H54 (cell line): ENCODE measurements around the gene DZIP1L.
"Not testable (repeated sequence)": the region's sequence is repeated elsewhere in the genome, so short reads cannot be mapped to it uniquely, and the experiment has no call there.

Experiments used
- DNase-seq: peaks from one replicate; pipeline ENCODE4 v3.0.0; 2011; ENCODE audit warnings: low spot score, mixed read lengths; ENCODE audit not compliant: insufficient read length
- FAIRE-seq: peaks from 3 replicates; lab custom pipeline; 2011; peaks lifted over from hg19 to GRCh38; lab: Jason Lieb, UNC
- POLR2A ChIP-seq: IDR thresholded peaks from 2 replicates; pipeline ENCODE4 v1.6.1; 2011; ENCODE audit warnings: low read depth, mild to moderate bottlenecking, low read length

DZIP1L gene

GRCh38 chr3:138097192-138098172 is 17.9 kb downstream of the DZIP1L start:
- FAIRE-seq (no peak), DNase-seq (no peak)
- TF ChIP-seq POLR2A: no peak

GRCh38 chr3:138093721-138094120 is 21.7 kb downstream of the DZIP1L start:
- no peak for TF ChIP-seq POLR2A
- DNase-seq (no peak), FAIRE-seq (no peak)

- FAIRE-seq (peak; percentile 41), DNase-seq (no peak)
- TF ChIP-seq POLR2A: no peak
Measured at GRCh38 chr3:138092023-138092422, 23.4 kb downstream of the DZIP1L start.

- FAIRE-seq: peak; percentile 48
- no peak for TF ChIP-seq POLR2A
Measured at GRCh38 chr3:138089091-138089490, 26.3 kb downstream of the DZIP1L start.

GRCh38 chr3:138085745-138086144 is 29.7 kb downstream of the DZIP1L start:
- DNase-seq, FAIRE-seq: not testable (repeated sequence)

More at GRCh38 chr3:138089091-138089490, 26.3 kb downstream of the DZIP1L start:
- DNase-seq: peak; percentile 41

GRCh38 chr3:138084196-138084595 is 31.2 kb downstream of the DZIP1L start:
- no peak for TF ChIP-seq POLR2A

GRCh38 chr3:138082992-138083386 is 32.4 kb downstream of the DZIP1L start:
- DNase-seq (no peak), FAIRE-seq (no peak)
- TF ChIP-seq POLR2A: no peak

More at GRCh38 chr3:138084196-138084595, 31.2 kb downstream of the DZIP1L start:
- DNase-seq (no peak), FAIRE-seq (no peak)

- no peak for TF ChIP-seq POLR2A
- FAIRE-seq: peak; percentile 66
- peak; percentile 31 for DNase-seq
Measured at GRCh38 chr3:138082085-138082991, 33.1 kb downstream of the DZIP1L start.

GRCh38 chr3:138081371-138082084 is 33.9 kb downstream of the DZIP1L start:
- DNase-seq (no peak), FAIRE-seq (no peak)
- no peak for TF ChIP-seq POLR2A

GRCh38 chr3:138079901-138080300 is 35.5 kb downstream of the DZIP1L start:
- FAIRE-seq: no peak
- no peak for TF ChIP-seq POLR2A
- no peak for DNase-seq

GRCh38 chr3:138078901-138079344 is 36.5 kb downstream of the DZIP1L start:
- TF ChIP-seq POLR2A: no peak
- FAIRE-seq (peak; percentile 94), DNase-seq (peak; percentile 78)

GRCh38 chr3:138078096-138078495 is 37.3 kb downstream of the DZIP1L start:
- no peak for DNase-seq
- FAIRE-seq: no peak
- no peak for TF ChIP-seq POLR2A

- FAIRE-seq: no peak
- TF ChIP-seq POLR2A: no peak
- no peak for DNase-seq
Measured at GRCh38 chr3:138072796-138073195, 42.6 kb downstream of the DZIP1L start.
